ENCODE data around the gene MAGI1. TPM values are rescaled to one million over a fixed set of nuclear protein-coding genes. Genes with fewer than 3 reads are reported as not detected.

Gene MAGI1
- total RNA-seq, 1 experiment from 2014 or later: 38.6 TPM

GRCh38 chr3:65869798-65870197, 168.9 kb downstream of the MAGI1 start:
- no peak for DNase-seq (ENCODE audit: low read depth, low spot score)
- POLR2A ChIA-PET: no interaction called here
- RAD21 ChIA-PET (ENCODE audit: low non-redundant PET in 1 of 2, low total read pairs in 2 of 2, uncharacterized antibody in 2 of 2, unreplicated experiment in 2 of 2): no interaction called here
- CTCF ChIA-PET: no interaction called here
- H4K20me1 ChIP-seq (ENCODE audit: insufficient read depth): no peaks in the 10 kb centered on the region; the same call in 1 of the 2 replicates
- no peak overlapping the region for H2AFZ ChIP-seq (ENCODE audit: low read depth, low read length, poor library complexity, severe bottlenecking)
- BruUV-seq (replicated peaks): no TSS peak
- H3K79me2 ChIP-seq (ENCODE audit: insufficient read depth, low read length): 0 out of 2 replicates have a peak, but pooled peaks cover under 1% of the 10 kb centered on the region
- H3K9me2 ChIP-seq (ENCODE audit: insufficient read depth): no peaks in the 10 kb centered on the region
- no peak for TF ChIP-seq MAX (IDR thresholded peaks at IDR 0.05)
- TF ChIP-seq EZH2 (IDR thresholded peaks at IDR 0.05): no peak
- TF ChIP-seq POLR2AphosphoS5 (IDR thresholded peaks at IDR 0.05; ENCODE audit: low read depth, low read length): no peak
- no peak for TF ChIP-seq SP1 (IDR thresholded peaks at IDR 0.05; ENCODE audit: low read depth)
- TF ChIP-seq TCF7L2 (IDR thresholded peaks at IDR 0.05; ENCODE audit: borderline replicate concordance, extremely low read depth, insufficient read depth, insufficient read length): no peak
- TF ChIP-seq CTCF (IDR thresholded peaks at IDR 0.05 in 2 of 3, conservative IDR thresholded peaks at IDR 0.05 in 1 of 3; ENCODE audit: borderline replicate concordance in 1 of 3, insufficient read depth in 1 of 3, low read depth in 2 of 3, low read length in 2 of 3): no peak
- no peak for TF ChIP-seq RAD21 (IDR thresholded peaks at IDR 0.05; ENCODE audit: low read depth)
- no peak for TF ChIP-seq POLR2A (IDR thresholded peaks at IDR 0.05; ENCODE audit: borderline replicate concordance, extremely low read depth, insufficient read depth, insufficient read length)
- TF ChIP-seq ELF1 (IDR thresholded peaks at IDR 0.05; ENCODE audit: borderline replicate concordance, low read depth): no peak
- TF ChIP-seq JUND (IDR thresholded peaks at IDR 0.05): no peak
- TF ChIP-seq ATF3 (IDR thresholded peaks at IDR 0.05): no peak
- no peak for TF ChIP-seq ZNF274 (IDR thresholded peaks at IDR 0.05; ENCODE audit: low read depth, low read length)
- H3K27ac ChIP-seq (ENCODE audit: low read depth, low read length): no peak overlapping the region
- no peaks in the 10 kb centered on the region for H3K9me3 ChIP-seq (ENCODE audit: control insufficient read depth in 1 of 2, insufficient read depth in 1 of 2, low read depth in 1 of 2, low read length in 2 of 2)
- no peaks in the 10 kb centered on the region for H3K27me3 ChIP-seq (ENCODE audit: insufficient read depth, low read length)
- no peaks in the 10 kb centered on the region for H3K36me3 ChIP-seq (ENCODE audit: control insufficient read depth in 1 of 2, insufficient read depth in 2 of 2, low read length in 2 of 2)
- no peak overlapping the region for H3K9ac ChIP-seq (ENCODE audit: low read length)
- intact Hi-C loops (cut with micrococcal nuclease): no loop called here
- no peak overlapping the region for H3K4me3 ChIP-seq (replicated peaks in 1 of 2; ENCODE audit: low read depth in 1 of 2, low read length in 2 of 2)
- H3K4me2 ChIP-seq (ENCODE audit: low read length): no peak overlapping the region
- no peak for ATAC-seq
- H3K4me1 ChIP-seq (ENCODE audit: control insufficient read depth in 1 of 2, insufficient read depth in 2 of 2, low read length in 2 of 2): peaks cover 0 to 8% of the 10 kb centered on the region in 2 experiments; a peak in 2 of 4 replicates
